IPS-NIHi7 (cell line): ENCODE results near the gene ZC3H12D.
A peak's percentile ranks its signal among the peaks of the same experiment; 100 is the strongest.

Experiments used
- DNase-seq: peaks from one replicate; pipeline ENCODE4 v3.0.0; 2012; ENCODE audit warnings: mixed read lengths; ENCODE audit errors: extremely low spot score

The ZC3H12D gene

GRCh38 chr6:149443411-149444181, 41.2 kb downstream of the ZC3H12D start:
- no peak for DNase-seq

- DNase-seq: no peak
These were observed 43.1 kb downstream of the ZC3H12D start for GRCh38 chr6:149441740-149442139.

GRCh38 chr6:149440735-149441671, 43.8 kb downstream of the ZC3H12D start:
- DNase-seq: no peak

- no peak for DNase-seq
These were observed 45.2 kb downstream of the ZC3H12D start for GRCh38 chr6:149439626-149440025.

GRCh38 chr6:149438855-149439254, 46.0 kb downstream of the ZC3H12D start:
- DNase-seq: no peak

- no peak for DNase-seq
These were observed 47.6 kb downstream of the ZC3H12D start for GRCh38 chr6:149437212-149437611.

GRCh38 chr6:149436647-149437046, 48.2 kb downstream of the ZC3H12D start:
- no peak for DNase-seq

GRCh38 chr6:149435919-149436586, 48.8 kb downstream of the ZC3H12D start:
- no peak for DNase-seq

- DNase-seq: no peak
These were observed 50.9 kb downstream of the ZC3H12D start for GRCh38 chr6:149433881-149434280.

- no peak for DNase-seq
These were observed 51.4 kb downstream of the ZC3H12D start for GRCh38 chr6:149433405-149433804.

GRCh38 chr6:149431905-149432775, 52.7 kb downstream of the ZC3H12D start:
- DNase-seq: peak; percentile 97

- DNase-seq: no peak
These were observed 55.1 kb downstream of the ZC3H12D start for GRCh38 chr6:149429427-149430360.

- no peak for DNase-seq
These were observed 56.2 kb downstream of the ZC3H12D start for GRCh38 chr6:149428606-149429005.

- DNase-seq: no peak
These were observed 59.1 kb downstream of the ZC3H12D start for GRCh38 chr6:149425754-149426153.

GRCh38 chr6:149425224-149425623, 59.6 kb downstream of the ZC3H12D start:
- DNase-seq: no peak

GRCh38 chr6:149423964-149424440, 60.8 kb downstream of the ZC3H12D start:
- DNase-seq: no peak

- DNase-seq: no peak
These were observed 62.2 kb downstream of the ZC3H12D start for GRCh38 chr6:149422581-149422980.

GRCh38 chr6:149421132-149421531, 63.7 kb downstream of the ZC3H12D start:
- DNase-seq: no peak

GRCh38 chr6:149419696-149420404, 65.0 kb downstream of the ZC3H12D start:
- no peak for DNase-seq
